ENCODE results near the gene NXPH1. TPM values are rescaled to one million over a fixed set of nuclear protein-coding genes. Genes with fewer than 3 reads are reported as not detected.
A peak's percentile ranks its signal among the peaks of the same experiment; 100 is the strongest.

NXPH1 gene
- total RNA-seq = not detected in 2 replicates

GRCh38 chr7:8433477-8434289, at the start of gene NXPH1:
TSS of gene NXPH1 (plus strand) at chr7:8433609.
- peak; percentile 19 for DNase-seq

GRCh38 chr7:8384901-8385300, 48.5 kb upstream of the NXPH1 start:
- DNase-seq = no peak

DNA sequence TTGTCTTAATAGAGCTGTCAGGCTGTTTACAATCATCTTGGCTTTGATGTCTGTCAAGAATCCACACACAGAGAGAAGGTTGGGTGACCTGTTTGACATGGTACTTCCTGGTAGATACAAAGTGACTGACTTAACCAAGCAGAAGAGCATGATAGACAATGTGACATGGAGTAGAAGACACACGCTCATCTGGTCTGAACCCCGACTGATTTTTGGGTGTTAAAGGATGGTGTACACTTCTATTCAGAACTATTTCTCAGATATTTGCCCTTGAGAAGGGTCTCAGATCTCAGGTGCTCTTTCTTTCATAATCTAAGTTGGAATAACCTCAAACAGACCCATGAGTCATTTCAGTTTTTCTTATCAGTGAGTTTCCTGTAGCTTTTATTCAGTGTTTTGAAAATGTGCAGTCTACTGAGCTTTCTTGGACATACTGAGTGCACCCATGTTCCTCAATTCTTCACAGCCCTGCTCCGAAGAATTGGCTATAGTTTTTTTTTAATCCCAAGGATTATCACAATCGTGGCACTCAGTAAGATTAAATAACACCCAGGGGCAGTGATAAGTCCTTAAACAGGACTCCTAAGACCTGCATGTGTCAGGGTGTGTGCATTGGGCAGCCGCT, 46.4 kb upstream of the NXPH1 start:
- no peak for DNase-seq

DNA sequence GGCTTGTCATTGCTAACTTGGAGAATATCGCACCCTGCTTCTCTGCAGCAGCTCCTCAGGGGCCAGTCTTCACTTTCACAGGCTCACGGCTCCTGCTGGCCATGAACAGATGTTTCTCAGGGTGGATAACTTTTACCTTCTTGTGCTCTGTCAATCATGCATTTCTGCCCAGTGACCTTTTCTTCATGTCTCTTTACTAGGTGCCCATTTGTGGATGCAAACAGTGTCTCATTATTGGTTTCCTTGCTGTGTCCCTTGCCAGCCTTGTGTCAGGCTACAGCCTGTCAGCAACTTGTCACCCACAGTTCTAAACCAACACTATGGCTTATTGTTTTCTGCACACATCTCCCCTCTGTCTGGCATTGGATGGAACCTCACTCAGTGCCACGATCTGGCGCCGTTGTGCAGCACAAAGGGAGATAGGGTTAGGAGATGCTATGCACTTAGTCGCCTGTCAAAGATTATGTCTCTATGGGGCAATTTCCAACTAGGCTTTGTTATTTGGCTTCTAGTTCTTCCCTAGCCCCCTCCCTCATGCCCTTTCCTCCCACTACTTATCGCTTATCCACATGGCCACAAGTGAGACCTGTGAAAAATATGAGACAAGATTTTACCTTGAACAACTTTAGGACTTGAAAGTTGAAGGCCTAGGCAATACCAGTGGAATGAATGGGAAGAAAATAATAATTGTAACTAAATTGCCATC, 45.7 kb upstream of the NXPH1 start:
- no peak for DNase-seq

GRCh38 chr7:8388257-8388625, 45.2 kb upstream of the NXPH1 start:
- no peak for DNase-seq

GRCh38 chr7:8389593-8390261, 43.7 kb upstream of the NXPH1 start:
- DNase-seq = no peak

DNA sequence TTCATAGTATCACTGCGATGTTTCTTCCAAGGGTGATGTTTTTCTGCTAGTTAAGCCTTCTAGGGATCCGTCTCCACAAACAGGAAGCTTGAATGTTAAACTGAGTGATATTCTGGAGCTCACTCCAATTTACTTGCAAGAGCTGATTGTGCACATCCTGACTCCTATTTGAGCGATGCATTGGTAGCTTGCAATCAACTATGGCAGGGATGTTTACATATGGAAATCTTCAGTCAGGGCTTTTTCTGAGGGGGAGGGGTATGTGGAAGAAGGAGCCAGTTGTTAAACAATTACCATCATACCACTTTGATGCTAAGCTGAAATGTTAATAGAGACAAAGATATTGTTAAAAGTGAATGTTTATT, 43.2 kb upstream of the NXPH1 start:
- no peak for DNase-seq

GRCh38 chr7:8391353-8392062, 41.9 kb upstream of the NXPH1 start:
- DNase-seq = no peak

- DNase-seq = no peak
Measured at GRCh38 chr7:8396294-8396693, 37.1 kb upstream of the NXPH1 start.

GRCh38 chr7:8408871-8409270, 24.5 kb upstream of the NXPH1 start:
- DNase-seq = no peak

DNA sequence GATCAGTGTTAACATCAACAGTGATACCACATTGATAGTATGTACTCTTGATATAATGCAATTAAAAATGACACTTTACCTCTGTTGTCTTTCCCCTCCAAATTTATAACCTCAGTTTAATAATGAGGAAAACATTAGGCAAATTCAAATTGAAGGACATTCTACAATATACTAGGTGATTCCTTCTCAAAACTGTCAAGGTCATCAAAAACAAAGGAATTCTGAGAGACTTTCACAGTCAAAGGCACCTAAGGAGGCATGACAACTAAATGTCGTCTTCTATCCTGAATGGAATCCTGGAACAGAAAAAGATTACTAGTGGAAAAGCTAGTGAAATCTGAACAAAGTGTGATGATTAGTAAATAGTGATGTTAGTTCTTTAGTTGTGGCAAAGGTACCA, 22.3 kb upstream of the NXPH1 start:
- no peak for DNase-seq

GRCh38 chr7:8413600-8413999, 19.8 kb upstream of the NXPH1 start:
- DNase-seq = no peak

GRCh38 chr7:8418629-8419245, 14.7 kb upstream of the NXPH1 start:
- DNase-seq = peak; percentile 83

- DNase-seq = no peak
Measured at GRCh38 chr7:8422177-8422576, 11.2 kb upstream of the NXPH1 start.

DNA sequence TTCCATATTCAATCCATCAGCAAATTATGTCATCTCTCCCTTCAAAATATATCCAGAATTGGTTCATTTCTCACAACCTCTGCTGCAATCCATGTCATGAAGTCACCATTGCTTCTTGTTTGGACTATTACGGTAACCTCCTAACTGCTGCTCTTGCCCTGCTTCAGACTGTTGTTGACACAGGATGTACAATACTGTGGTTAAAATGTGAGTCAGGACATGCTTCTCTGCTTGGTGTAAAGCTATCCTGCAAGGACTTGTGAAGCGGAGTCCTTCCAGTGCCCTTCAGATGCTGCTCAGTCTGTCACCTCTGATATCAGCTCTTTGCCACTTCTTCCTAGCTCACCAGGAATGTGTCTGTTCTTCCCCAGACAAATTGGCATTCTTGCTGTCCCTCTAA, 10.4 kb upstream of the NXPH1 start:
- no peak for DNase-seq

GRCh38 chr7:8425223-8425622, 8.2 kb upstream of the NXPH1 start:
- no peak for DNase-seq

DNA sequence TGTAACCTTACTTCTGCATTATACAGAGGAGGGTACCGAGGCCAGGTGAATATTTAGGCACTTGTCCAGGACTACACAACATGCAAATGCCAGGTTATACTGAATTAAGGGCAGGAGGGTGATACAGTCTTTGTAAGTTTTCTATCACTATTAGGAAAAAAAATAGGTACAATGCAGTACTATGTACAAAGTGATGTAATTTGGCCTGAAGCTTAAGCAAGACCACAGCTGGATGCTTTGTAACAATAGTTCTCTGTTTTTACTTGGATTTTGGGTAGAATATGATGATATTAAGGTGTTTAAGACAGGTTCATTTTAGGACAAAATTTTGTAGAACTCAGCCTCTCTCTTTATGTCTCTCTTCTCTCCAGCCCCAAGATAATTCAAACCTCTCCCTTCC, 2.8 kb upstream of the NXPH1 start:
- DNase-seq = no peak

- no peak for DNase-seq
Measured at GRCh38 chr7:8434290-8435002, 1.0 kb downstream of the NXPH1 start.

DNA sequence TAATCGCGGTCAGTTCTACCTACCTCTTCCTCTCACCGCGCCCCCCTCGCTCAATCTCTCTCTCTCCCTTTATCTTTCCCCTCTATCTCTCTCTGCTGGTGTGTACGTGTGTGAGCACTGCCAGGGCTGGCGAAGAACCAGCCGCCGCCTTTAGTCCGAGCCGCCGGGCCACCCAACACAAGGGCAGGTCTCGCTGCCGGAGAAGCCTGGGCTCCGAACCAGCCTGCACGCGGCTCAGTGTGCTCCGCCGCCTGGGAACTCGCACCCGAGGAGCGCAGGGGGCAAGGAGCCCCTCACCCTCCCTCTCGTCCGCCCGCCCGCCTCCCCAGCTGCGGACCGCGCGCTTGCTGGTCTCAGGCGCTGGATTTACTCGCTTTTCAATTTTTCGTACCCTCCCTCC, 1.7 kb downstream of the NXPH1 start:
- no peak for DNase-seq

GRCh38 chr7:8435590-8436545, 2.5 kb downstream of the NXPH1 start:
- no peak for DNase-seq
